Stimulated activated CD4-positive, alpha-beta T cell treated with anti-CD3 and anti-CD28 coated beads, TNF-alpha, amount 100 ng/mL, for 4 hours (primary cell): ENCODE data around the gene TRAPPC10.
"Not testable (repeated sequence)": the region's sequence is repeated elsewhere in the genome, so short reads cannot be mapped to it uniquely, and the experiment has no call there.

ENCODE experiments used
- DNase-seq, 3 experiments: peaks; one replicate each; pipeline ENCODE4 v3.0.0-alpha.2; 2020; ENCODE audit warnings: low read depth in 3 of 3

The TRAPPC10 gene

GRCh38 chr21:44143996-44144395, 131.9 kb downstream of the TRAPPC10 start:
- not testable (repeated sequence) for DNase-seq

GRCh38 chr21:44144784-44145602, 132.9 kb downstream of the TRAPPC10 start:
- DNase-seq: not testable (repeated sequence)

- DNase-seq: not testable (repeated sequence)
Observed at GRCh38 chr21:44145616-44146015, 133.5 kb downstream of the TRAPPC10 start.

DNA sequence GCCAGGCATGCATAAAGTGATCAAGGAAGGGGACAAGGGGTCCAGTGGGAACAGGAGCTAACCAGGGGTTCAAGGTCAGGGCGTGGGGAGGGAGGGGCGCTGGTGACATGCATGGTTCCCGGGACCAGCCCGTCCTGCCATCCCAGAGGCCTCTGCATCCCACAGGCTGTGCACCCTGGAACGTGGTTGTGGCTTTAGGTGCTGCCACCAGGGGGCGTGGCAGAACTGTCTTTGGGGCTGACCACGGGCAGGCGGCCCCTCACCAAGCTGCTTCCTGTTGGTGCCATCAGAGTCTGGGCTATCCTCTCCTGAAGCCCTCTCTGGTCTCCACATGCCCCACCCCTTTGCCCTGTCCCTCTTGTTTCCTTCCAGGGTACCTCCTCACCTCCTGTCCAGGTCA, 135.0 kb downstream of the TRAPPC10 start:
- not testable (repeated sequence) for DNase-seq

GRCh38 chr21:44150255-44150654, 138.1 kb downstream of the TRAPPC10 start:
- DNase-seq: not testable (repeated sequence)

GRCh38 chr21:44153214-44153888, 141.2 kb downstream of the TRAPPC10 start:
- not testable (repeated sequence) for DNase-seq

DNA sequence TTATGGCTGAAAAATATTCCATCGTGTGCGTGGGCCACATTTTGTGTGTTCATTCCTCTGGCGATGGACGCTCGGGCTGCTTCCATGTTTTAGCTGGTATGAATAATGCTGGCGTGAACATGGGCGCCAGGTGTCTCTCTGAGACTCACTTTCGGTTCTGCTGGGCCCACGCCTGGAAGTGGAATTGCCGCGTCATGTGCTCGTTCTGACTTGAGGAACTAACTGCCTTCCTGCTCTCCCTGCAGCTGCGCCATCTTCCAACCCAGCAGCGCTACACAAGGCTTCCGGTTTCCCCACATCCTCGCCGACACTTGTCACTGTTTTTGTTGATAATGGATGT, 141.8 kb downstream of the TRAPPC10 start:
- peak; percentile 11 to 22 (median 18) for DNase-seq

DNA sequence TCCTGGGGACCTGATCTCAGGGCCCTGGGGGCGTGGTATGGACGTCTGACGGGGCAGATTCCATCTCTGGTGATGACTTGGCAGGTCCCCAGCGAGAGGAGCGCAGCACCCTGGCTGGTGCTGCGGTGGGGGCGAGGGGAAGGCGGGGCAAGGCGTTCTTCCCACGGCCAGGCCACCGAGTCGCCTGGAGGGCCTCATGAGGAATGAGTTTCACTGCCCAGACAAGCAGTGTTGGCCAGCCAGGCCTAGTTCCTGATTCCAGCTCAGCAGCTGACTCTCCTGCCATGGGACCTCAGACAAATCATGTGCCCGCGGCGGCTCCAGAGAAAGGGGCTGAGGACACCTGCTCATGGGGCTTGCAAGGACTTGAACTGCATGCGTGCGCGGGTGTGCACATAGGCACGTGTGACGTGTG, 142.7 kb downstream of the TRAPPC10 start:
- DNase-seq: not testable (repeated sequence)

- DNase-seq: not testable (repeated sequence)
Observed at GRCh38 chr21:44155231-44155993, 143.3 kb downstream of the TRAPPC10 start.

DNA sequence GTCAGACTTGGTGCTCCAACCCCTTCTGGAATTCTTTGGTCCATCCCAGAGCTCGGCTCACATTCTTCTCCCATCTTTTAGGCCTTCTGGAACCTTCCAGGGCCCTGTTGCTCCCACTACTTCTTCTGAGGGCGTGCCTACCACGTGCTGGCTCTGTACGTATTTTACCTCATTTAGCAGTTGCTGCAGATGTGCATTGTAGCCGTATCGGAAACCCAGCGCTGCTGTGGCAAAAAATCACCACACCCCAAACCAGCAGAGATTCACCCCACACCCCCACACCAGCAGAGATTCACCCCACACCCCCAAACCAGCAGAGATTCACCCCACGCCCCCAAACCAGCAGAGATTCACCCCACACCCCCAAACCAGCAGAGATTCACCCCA, 143.9 kb downstream of the TRAPPC10 start:
- DNase-seq: not testable (repeated sequence)
